ENCODE data around the gene DNAJB13.

The DNAJB13 gene

DNA sequence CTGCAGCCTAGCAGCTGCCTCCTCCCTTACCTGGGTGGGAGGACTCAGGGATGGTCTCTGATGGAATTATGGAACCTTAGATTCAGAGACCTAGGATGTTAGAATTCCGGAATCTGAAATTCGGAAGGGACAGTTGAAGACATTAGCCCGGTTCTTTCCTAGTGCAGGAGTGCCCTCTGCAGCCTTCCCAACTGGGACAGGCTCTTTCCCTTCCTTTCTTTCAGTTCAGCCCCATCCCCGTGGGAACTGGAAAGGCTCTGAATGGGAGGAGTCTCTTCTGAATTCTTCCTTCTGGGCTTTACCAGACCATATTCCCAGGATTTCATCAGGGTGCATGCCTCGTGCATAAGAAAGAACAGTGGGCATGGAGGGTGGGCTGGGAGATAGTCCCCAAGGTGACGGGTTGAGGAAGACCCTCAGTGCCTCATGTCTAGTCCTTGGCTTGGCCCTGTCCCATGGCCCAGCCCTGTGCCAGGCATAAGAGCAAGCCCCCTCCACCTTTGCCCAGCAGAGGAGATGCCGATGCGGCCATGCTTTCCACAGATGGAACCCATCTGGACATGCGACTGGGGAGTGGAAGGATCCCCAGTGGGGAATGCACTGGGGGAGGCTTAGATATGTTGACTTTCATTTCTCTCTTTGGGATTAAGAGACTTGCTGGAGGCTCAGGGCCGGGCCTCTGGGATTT lies 14.4 kb downstream of the DNAJB13 start:
- TF ChIP-seq, protein P1, sequence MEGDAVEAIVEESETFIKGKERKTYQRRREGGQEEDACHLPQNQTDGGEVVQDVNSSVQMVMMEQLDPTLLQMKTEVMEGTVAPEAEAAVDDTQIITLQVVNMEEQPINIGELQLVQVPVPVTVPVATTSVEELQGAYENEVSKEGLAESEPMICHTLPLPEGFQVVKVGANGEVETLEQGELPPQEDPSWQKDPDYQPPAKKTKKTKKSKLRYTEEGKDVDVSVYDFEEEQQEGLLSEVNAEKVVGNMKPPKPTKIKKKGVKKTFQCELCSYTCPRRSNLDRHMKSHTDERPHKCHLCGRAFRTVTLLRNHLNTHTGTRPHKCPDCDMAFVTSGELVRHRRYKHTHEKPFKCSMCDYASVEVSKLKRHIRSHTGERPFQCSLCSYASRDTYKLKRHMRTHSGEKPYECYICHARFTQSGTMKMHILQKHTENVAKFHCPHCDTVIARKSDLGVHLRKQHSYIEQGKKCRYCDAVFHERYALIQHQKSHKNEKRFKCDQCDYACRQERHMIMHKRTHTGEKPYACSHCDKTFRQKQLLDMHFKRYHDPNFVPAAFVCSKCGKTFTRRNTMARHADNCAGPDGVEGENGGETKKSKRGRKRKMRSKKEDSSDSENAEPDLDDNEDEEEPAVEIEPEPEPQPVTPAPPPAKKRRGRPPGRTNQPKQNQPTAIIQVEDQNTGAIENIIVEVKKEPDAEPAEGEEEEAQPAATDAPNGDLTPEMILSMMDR (IDR thresholded peaks at IDR 0.05; ENCODE audit: extremely low read depth, missing control alignments), result no peak
- DNase-seq (ENCODE audit: low spot score), result no peak

DNA sequence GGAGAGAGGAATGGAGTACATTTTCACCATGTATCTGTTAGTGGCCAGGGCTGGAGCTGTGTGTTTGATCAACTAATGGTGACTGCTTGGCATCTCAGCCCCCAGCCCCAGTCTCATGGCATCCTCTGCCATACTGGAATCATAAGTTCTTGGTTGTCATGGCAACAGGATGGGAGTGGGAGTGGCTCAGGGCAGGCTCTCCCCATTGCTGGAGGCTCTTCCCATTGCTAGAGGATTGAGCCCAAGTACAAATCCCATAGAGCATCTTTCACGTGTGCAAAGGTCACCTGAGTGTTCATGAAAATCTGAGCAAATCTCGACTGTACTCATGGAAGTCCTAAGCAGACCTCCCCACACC lies 14.9 kb downstream of the DNAJB13 start:
- TF ChIP-seq, protein P1 (IDR thresholded peaks at IDR 0.05; ENCODE audit: extremely low read depth, missing control alignments), result no peak
- no peak for DNase-seq (ENCODE audit: low spot score)

DNA sequence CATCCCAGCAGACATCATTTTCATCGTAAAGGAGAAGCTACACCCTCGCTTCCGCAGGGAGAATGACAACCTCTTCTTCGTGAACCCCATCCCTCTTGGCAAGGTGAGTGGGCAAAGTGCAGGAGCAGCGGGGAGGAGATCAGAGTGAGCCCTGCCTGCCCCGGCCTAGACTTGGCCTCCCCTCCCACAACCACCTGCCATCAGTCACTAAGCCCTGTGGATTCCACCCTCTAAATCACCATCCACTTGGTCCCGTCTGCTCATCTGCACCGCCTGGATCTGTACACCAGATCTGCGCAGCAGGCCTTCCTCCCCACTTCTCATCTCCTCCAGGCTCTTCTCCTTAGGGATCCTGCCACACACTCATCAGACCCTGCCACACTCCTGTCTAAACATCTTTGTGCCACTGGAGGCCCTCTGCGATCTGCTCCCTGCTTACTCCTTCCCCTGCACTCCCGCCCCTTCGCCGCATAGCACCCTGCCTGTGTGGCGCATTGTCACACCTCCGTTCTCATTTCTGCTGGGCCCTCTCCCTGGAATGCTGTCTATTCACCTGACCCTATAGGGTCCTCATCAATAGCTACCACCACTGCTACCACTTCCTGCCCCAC lies 17.6 kb downstream of the DNAJB13 start:
- TF ChIP-seq, protein P1 (IDR thresholded peaks at IDR 0.05; ENCODE audit: extremely low read depth, missing control alignments), result no peak
- no peak for DNase-seq (ENCODE audit: low spot score)

DNA sequence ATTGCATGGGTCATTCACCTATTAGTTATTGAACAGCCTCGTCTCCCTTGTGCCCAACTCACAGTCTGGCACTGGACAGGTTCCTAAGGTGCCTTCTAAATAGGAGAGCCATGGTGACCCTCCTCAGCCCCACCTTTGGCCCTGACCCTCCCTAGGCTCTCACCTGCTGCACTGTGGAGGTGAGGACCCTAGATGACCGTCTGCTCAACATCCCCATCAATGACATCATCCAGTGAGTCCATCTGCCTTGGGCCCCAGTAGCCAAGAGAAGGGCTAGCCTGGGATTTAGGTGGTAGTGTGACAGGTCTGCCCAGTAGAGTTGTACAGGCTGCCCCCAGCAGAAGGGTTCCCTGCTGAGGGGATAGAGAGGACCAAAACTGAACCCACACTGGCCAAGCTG lies 18.3 kb downstream of the DNAJB13 start:
- DNase-seq (ENCODE audit: low spot score), result no peak

DNA sequence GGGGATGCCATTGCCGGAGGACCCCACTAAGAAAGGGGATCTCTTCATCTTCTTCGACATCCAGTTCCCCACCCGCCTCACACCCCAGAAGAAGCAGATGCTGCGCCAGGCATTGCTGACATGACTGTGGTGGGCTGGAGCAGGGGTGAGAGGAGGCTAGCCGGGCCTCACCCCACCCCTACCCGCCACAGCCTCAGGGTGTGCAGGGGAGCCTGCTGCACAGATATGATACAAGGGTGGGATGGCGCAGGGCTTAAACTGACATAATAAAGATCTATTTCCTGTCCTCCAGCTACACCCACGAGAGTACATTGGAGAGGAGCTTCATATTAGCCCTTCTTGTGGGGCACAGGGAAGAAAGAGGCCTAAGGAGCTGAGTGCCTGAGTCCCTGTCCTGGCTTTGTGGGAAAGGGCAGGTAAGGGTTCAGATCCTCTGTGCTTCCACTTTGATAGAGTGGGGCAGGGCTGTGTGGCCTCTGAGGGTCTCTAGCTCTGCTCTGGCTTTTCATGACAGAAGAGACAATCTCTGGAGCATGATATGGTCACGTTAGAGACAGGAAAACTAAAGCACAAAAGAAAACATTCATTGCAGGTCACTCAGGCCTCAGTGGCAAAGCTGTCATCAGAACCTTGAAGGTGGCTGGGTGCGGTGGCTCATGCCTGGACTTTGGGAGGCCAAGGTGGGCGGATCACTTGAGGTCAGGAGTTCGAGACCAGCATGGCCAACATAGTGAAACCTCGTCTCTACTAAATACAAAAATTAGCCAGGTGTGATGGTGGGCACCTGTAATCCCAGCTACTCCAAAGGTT lies 19.4 kb downstream of the DNAJB13 start:
- no peak for DNase-seq (ENCODE audit: low spot score)
- TF ChIP-seq, protein P1 (IDR thresholded peaks at IDR 0.05; ENCODE audit: extremely low read depth, missing control alignments), result no peak

More for the DNA sequence above, 18.3 kb downstream of the DNAJB13 start:
- TF ChIP-seq, protein P1 (IDR thresholded peaks at IDR 0.05; ENCODE audit: extremely low read depth, missing control alignments), result no peak

DNA sequence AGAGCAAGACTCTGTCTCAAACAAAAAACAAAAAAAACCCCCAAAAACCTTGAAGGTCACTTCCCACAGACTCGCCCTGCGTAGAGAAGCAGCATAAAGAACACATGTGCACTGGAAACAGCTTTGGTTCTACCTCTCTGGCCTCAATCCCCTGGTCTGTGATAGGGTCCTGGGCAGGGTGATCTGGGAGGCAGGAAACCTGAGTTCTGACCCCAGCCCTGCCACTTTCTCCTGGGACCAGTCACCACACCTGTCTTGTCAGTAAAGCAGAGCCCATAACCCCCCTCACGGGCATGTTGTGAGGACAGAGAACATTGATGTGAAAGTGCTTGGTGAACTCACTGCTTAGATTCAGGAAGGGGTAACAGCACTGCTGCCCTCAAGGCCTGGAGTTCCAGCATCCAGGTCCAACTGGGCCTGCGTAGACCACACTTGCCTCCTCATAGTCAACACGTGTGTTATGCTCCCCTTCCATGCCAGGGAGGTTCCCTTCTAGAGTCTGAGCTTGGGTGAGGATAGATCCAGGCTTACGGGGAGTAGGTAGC lies 20.4 kb downstream of the DNAJB13 start:
- TF ChIP-seq, protein P1 (IDR thresholded peaks at IDR 0.05; ENCODE audit: extremely low read depth, missing control alignments), result no peak
- no peak for DNase-seq (ENCODE audit: low spot score)

DNA sequence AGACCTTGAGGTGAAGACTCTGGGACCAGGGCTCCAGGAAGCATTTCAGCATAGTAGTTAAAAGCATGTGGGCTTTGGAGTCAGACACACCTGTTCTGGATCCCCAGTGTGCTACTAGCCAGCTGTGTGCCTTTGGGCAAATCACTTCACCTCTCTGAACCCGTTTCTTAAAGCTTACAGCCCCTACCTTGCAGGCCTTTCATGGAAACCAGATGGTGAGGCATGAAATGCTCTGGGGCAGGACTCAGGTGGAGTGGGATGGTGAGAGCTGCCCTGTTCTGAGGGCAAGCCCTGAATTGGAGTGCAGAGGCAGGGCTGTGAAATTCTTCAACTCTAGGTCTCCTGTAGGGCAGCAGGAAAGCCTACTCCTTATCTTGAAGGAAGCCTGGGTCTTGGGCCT lies 21.4 kb downstream of the DNAJB13 start:
- no peak for DNase-seq (ENCODE audit: low spot score)

More for the DNA sequence above, 21.4 kb downstream of the DNAJB13 start:
- TF ChIP-seq, protein P1 (IDR thresholded peaks at IDR 0.05; ENCODE audit: extremely low read depth, missing control alignments), result no peak

All from GM20000 (cell line).